Keratinocyte (primary cell): ENCODE measurements around the gene SUGCT. TPM values are rescaled to one million over a fixed set of nuclear protein-coding genes. Genes with fewer than 3 reads are reported as not detected.
"Not testable (repeated sequence)": the region's sequence is repeated elsewhere in the genome, so short reads cannot be mapped to it uniquely, and the experiment has no call there.

Experiments used
- DNase-seq: peaks from one replicate; pipeline ENCODE4 v3.0.0-alpha.2; 2011; ENCODE audit warnings: low read depth, missing footprints, low spot score
- FAIRE-seq: peaks from 2 replicates; lab custom pipeline; 2011; peaks lifted over from hg19 to GRCh38; lab: Jason Lieb, UNC
- H2AFZ ChIP-seq: 2 replicates; pipeline ENCODE4 v1.6.0; 2012; ENCODE audit warnings: low read length, control low read depth, inconsistent platforms; ENCODE audit not compliant: control insufficient read depth
- H3K27ac ChIP-seq: 2 replicates; pipeline ENCODE4 v1.5.1; 2011; ENCODE audit warnings: low read length; ENCODE audit not compliant: control insufficient read depth, insufficient read depth
- H3K27me3 ChIP-seq: 3 replicates; pipeline ENCODE4 v1.6.0; 2011; ENCODE audit warnings: low read length; ENCODE audit not compliant: control insufficient read depth, insufficient read depth; ENCODE audit errors: extremely low read depth
- H3K36me3 ChIP-seq, 2 experiments: 2 replicates in 1 of 2; 3 replicates in 1 of 2; pipeline ENCODE4 v1.5.1; 2011; ENCODE audit warnings: low read length in 2 of 2, mild to moderate bottlenecking in 1 of 2; ENCODE audit not compliant: control insufficient read depth in 2 of 2, insufficient read depth in 2 of 2; ENCODE audit errors: extremely low read depth in 1 of 2
- H3K4me1 ChIP-seq: 3 replicates; pipeline ENCODE4 v1.5.1; 2011; ENCODE audit warnings: low read length; ENCODE audit not compliant: control insufficient read depth, insufficient read depth; ENCODE audit errors: extremely low read depth
- H3K4me2 ChIP-seq: 3 replicates; pipeline ENCODE4 v1.6.0; 2011; ENCODE audit warnings: low read depth, low read length; ENCODE audit not compliant: control insufficient read depth, insufficient read depth; ENCODE audit errors: extremely low read depth
- H3K4me3 ChIP-seq, 3 experiments: fragments of 200-600 bp in 1 of 3; sonication (generic) in 1 of 3; 2 replicates in 2 of 3; 3 replicates in 1 of 3; pipeline ENCODE4 v1.5.1; 2011 to 2016; ENCODE audit warnings: low read length in 3 of 3, mild to moderate bottlenecking in 3 of 3, control low read depth in 2 of 3, inconsistent platforms in 1 of 3, low read depth in 1 of 3, mixed read lengths in 1 of 3, mixed run types in 1 of 3, moderate library complexity in 1 of 3; ENCODE audit not compliant: control insufficient read depth in 2 of 3, insufficient read depth in 2 of 3; ENCODE audit errors: extremely low read depth in 1 of 3
- H3K79me2 ChIP-seq: 2 replicates; pipeline ENCODE4 v1.6.0; 2012; ENCODE audit warnings: low read length; ENCODE audit not compliant: control insufficient read depth, insufficient read depth
- H3K9ac ChIP-seq: 3 replicates; pipeline ENCODE4 v1.6.0; 2011; ENCODE audit warnings: low read length; ENCODE audit not compliant: control insufficient read depth, insufficient read depth; ENCODE audit errors: extremely low read depth
- H3K9me1 ChIP-seq: 3 replicates; pipeline ENCODE4 v1.6.0; 2011; ENCODE audit warnings: low read length; ENCODE audit not compliant: control insufficient read depth, insufficient read depth; ENCODE audit errors: extremely low read depth
- H3K9me3 ChIP-seq: 2 replicates; pipeline ENCODE4 v1.5.1; 2012; ENCODE audit warnings: low read depth, low read length; ENCODE audit not compliant: control insufficient read depth
- H4K20me1 ChIP-seq: 3 replicates; pipeline ENCODE4 v1.6.0; 2011; ENCODE audit warnings: low read length; ENCODE audit not compliant: control insufficient read depth, insufficient read depth; ENCODE audit errors: extremely low read depth
- CTCF ChIP-seq, 3 experiments: IDR thresholded peaks in 1 of 3; conservative IDR thresholded peaks in 1 of 3; optimal IDR thresholded peaks in 1 of 3; 2 replicates in 2 of 3; 3 replicates in 1 of 3; pipeline versions ENCODE3 to v1.5.1; 2011; ENCODE audit warnings: low read length in 3 of 3, mild to moderate bottlenecking in 3 of 3, moderate library complexity in 2 of 3, control low read depth in 1 of 3, inconsistent platforms in 1 of 3; ENCODE audit not compliant: insufficient read depth in 2 of 3; ENCODE audit errors: extremely low read depth in 1 of 3
- EZH2 ChIP-seq: IDR thresholded peaks from one replicate; pipeline ENCODE4 v1.6.1; 2012; ENCODE audit warnings: inconsistent platforms, mild to moderate bottlenecking, low read length, moderate library complexity
- dilution Hi-C: fragments of 300-500 bp; cut with MboI; formaldehyde crosslinking; loops from one replicate; pipeline ENCODE4 v1.7.0; 2020; ENCODE audit warnings: low sequenced_read_pairs; ENCODE audit not compliant: extremely low pct_ligation_motif_present
- polyA plus RNA-seq, 5 experiments: library from polyadenylated mRNA; depleted of rRNA in 3 of 5; stranded (reverse) in 3 of 5; stranded (forward) in 1 of 5; unstranded in 1 of 5; fragments of >200 nt; gene quantifications; 1 replicate in 1 of 5; 2 replicates in 3 of 5; 3 replicates in 1 of 5; pipeline versions ENCODE4 v1.2.1 to v1.2.3, GENCODE V29; 2011 to 2012; ENCODE audit warnings: missing spikeins in 2 of 5, low read depth in 1 of 5, low replicate concordance in 1 of 5

The SUGCT gene
- polyA plus RNA-seq, 1 donor (not counting 4 experiments of a cell fraction or from before 2014, with no cell fraction given), result 134 TPM

- H3K27ac ChIP-seq, result no peak overlapping the region
- no peak overlapping the region for H3K4me3 ChIP-seq
- no peak overlapping the region for H3K4me2 ChIP-seq
- H3K9ac ChIP-seq, result no peak overlapping the region
- no peaks in the 10 kb centered on the region for H3K9me1 ChIP-seq
- DNase-seq (no peak), FAIRE-seq (no peak)
- no peaks in the 10 kb centered on the region for H3K79me2 ChIP-seq
- H4K20me1 ChIP-seq, result no peaks in the 10 kb centered on the region
- dilution Hi-C loops, result no loop called here
- H3K9me3 ChIP-seq, result no peaks in the 10 kb centered on the region
- H3K36me3 ChIP-seq, result no peaks in the 10 kb centered on the region
- TF ChIP-seq EZH2 (no peak), CTCF (optimal IDR thresholded peaks at IDR 0.05 in 1 of 3, IDR thresholded peaks at IDR 0.05 in 1 of 3, conservative IDR thresholded peaks at IDR 0.05 in 1 of 3; ENCODE audit: extremely low read depth in 1 of 3, insufficient read depth in 2 of 3, low read length in 3 of 3) (no peak)
- no peaks in the 10 kb centered on the region for H3K27me3 ChIP-seq
- H2AFZ ChIP-seq, result no peak overlapping the region
- no peaks in the 10 kb centered on the region for H3K4me1 ChIP-seq
Observed at GRCh38 chr7:40213856-40214255, 79.1 kb downstream of the SUGCT start.

DNA sequence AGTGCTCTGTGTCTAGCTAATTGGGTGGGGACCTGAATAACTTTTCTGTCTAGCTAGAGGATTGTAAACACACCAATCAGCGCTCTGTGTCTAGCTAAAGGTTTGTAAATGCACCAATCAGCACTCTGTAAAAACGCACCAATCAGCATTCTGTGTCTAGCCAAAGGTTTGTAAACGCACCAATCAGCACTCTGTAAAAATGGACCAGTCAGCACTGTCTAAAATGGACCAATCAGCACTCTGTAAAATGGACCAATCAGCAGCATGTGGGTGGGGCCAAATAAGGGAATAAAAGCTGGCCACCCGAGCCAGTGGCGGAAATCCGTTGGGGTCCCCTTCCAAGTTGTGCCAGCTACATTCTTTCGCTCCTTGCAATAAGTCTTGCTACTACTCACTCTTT, 83.8 kb downstream of the SUGCT start:
- FAIRE-seq, H2AFZ ChIP-seq, H3K9me1 ChIP-seq, H3K27ac ChIP-seq, H3K36me3 ChIP-seq, H3K4me3 ChIP-seq, H3K4me2 ChIP-seq, H3K27me3 ChIP-seq, H3K9ac ChIP-seq, H3K79me2 ChIP-seq, H3K9me3 ChIP-seq, H4K20me1 ChIP-seq, dilution Hi-C loops, DNase-seq: not testable (repeated sequence)
- peaks cover 32% of the 10 kb centered on the region for H3K4me1 ChIP-seq

DNA sequence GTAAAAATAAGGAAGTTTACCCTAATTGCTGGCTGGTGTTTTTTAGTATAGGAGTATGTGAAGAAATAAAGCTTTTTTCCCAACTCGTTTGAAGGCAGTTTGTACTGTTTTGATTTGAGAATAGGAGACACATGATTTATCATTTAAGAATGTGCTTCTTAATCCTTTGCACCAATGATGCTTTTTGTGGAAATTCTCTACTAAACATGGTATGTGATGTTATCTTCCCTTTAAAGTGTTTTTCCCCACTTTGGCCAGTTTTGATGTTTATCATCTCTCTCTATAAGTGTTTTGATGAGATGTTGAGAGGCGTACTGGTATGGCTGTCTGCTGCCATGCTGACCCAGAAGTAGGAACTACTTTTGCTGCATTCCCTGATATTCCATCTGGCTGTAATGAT, 85.1 kb downstream of the SUGCT start:
- Histone ChIP-seq H3K9me3 (no peaks in the 10 kb centered on the region), H3K27ac (no peak overlapping the region)
- no peak for TF ChIP-seq EZH2
- no peak for TF ChIP-seq CTCF (optimal IDR thresholded peaks at IDR 0.05 in 1 of 3, IDR thresholded peaks at IDR 0.05 in 1 of 3, conservative IDR thresholded peaks at IDR 0.05 in 1 of 3; ENCODE audit: extremely low read depth in 1 of 3, insufficient read depth in 2 of 3, low read length in 3 of 3)

More for the DNA sequence above, 85.1 kb downstream of the SUGCT start:
- H2AFZ ChIP-seq, result no peak overlapping the region
- H3K79me2 ChIP-seq, result no peaks in the 10 kb centered on the region
- no peak overlapping the region for H3K4me2 ChIP-seq
- dilution Hi-C loops, result no loop called here
- H3K4me3 ChIP-seq, result no peak overlapping the region
- no peaks in the 10 kb centered on the region for H4K20me1 ChIP-seq
- no peaks in the 10 kb centered on the region for H3K36me3 ChIP-seq
- DNase-seq, result no peak
- H3K27me3 ChIP-seq, result no peaks in the 10 kb centered on the region
- FAIRE-seq, result no peak
- no peaks in the 10 kb centered on the region for H3K9me1 ChIP-seq
- no peak overlapping the region for H3K9ac ChIP-seq
- peaks cover 32% of the 10 kb centered on the region for H3K4me1 ChIP-seq
